NCI-H446 (cell line): ENCODE results near the gene MTMR1.

Source experiments
- DNase-seq, 2 experiments: peaks; one replicate each; lab custom pipeline; 2025; lab: John Stamatoyannopoulos, UW

MTMR1 gene

GRCh38 chrX:150779385-150779784 is 86.2 kb downstream of the MTMR1 start:
- DNase-seq = no peak

- DNase-seq = no peak
Observed at GRCh38 chrX:150781677-150782076, 88.5 kb downstream of the MTMR1 start.

GRCh38 chrX:150790021-150790420 is 96.8 kb downstream of the MTMR1 start:
- DNase-seq = no peak

GRCh38 chrX:150792949-150793527 is 99.8 kb downstream of the MTMR1 start:
- no peak for DNase-seq

GRCh38 chrX:150805736-150806135 is 112.5 kb downstream of the MTMR1 start:
- no peak for DNase-seq

DNA sequence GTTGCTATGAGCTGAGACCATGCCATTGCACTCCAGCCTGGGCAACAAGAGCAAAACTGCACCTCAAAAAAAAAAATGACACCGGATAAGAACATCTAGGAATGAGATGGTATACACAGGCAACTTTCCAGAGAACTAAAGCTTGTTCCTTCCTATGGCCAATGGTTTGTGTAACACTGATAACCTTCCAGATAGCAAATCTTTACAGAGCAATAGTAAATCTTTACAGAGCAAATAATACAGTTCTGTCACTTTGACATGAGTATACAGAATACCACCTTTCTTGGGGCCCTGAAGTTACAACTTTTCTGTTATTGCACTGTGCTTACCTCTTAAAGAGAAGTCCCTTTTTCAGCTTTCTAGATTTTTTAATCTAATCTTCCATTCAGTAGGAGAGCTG is 113.6 kb downstream of the MTMR1 start:
- DNase-seq = no peak

GRCh38 chrX:150813922-150814321 is 120.7 kb downstream of the MTMR1 start:
- no peak for DNase-seq
